HepG2 (cell line): ENCODE results near the gene TBC1D4. TPM values are rescaled to one million over a fixed set of nuclear protein-coding genes. Genes with fewer than 3 reads are reported as not detected.

ENCODE experiments used
- ARID5B ChIP-seq: IDR thresholded peaks from 2 replicates; pipeline ENCODE4 v1.4.0; 2020; ENCODE audit warnings: mild to moderate bottlenecking, missing genetic modification reagents
- CBX1 ChIP-seq: IDR thresholded peaks from one replicate; pipeline ENCODE4 v1.6.1; 2016; ENCODE audit warnings: antibody characterized with exemption, low read depth
- IKZF4 ChIP-seq: sonication (generic); formaldehyde crosslinking; IDR thresholded peaks from 2 replicates; pipeline ENCODE4 v1.5.1; 2020; ENCODE audit warnings: borderline replicate concordance, mild to moderate bottlenecking, low read depth, missing genetic modification reagents; ENCODE audit errors: not compliant biosample characterization
- MAF1 ChIP-seq: sonication (generic); formaldehyde crosslinking; IDR thresholded peaks from 2 replicates; pipeline ENCODE4 v1.5.0; 2020; ENCODE audit warnings: missing genetic modification reagents, borderline replicate concordance
- MED8 ChIP-seq: sonication (generic); formaldehyde crosslinking; IDR thresholded peaks from 2 replicates; pipeline ENCODE4 v1.8.1; 2023; ENCODE audit warnings: mild to moderate bottlenecking, missing genetic modification reagents; ENCODE audit not compliant: insufficient replicate concordance
- MEIS2 ChIP-seq: sonication (generic); formaldehyde crosslinking; IDR thresholded peaks from 2 replicates; pipeline ENCODE4 v1.9.0; 2021; ENCODE audit warnings: mild to moderate bottlenecking, missing genetic modification reagents
- MIER2 ChIP-seq: IDR thresholded peaks from 2 replicates; pipeline ENCODE4 v1.6.1; 2016; ENCODE audit warnings: missing biosample characterization, missing genetic modification reagents
- MIXL1 ChIP-seq: IDR thresholded peaks from 2 replicates; pipeline ENCODE4 v1.6.1; 2016
- MYNN ChIP-seq: sonication (generic); formaldehyde crosslinking; IDR thresholded peaks from 2 replicates; pipeline ENCODE4 v1.4.0; 2020; ENCODE audit warnings: mild to moderate bottlenecking, low read depth, missing genetic modification reagents
- NFIC ChIP-seq: IDR thresholded peaks from 2 replicates; pipeline ENCODE4 v1.6.1; 2012; ENCODE audit warnings: mild to moderate bottlenecking, low read length, inconsistent platforms
- NR2F2 ChIP-seq: IDR thresholded peaks from 2 replicates; pipeline ENCODE4 v1.6.1; 2012; ENCODE audit warnings: low read depth, inconsistent platforms, borderline replicate concordance
- NR3C1 ChIP-seq: sonication (generic); formaldehyde crosslinking; IDR thresholded peaks from 2 replicates; pipeline ENCODE4 v1.4.0; 2020; ENCODE audit warnings: missing genetic modification reagents
- RARA ChIP-seq: IDR thresholded peaks from 2 replicates; pipeline ENCODE4 v1.6.1; 2016; ENCODE audit warnings: missing genetic modification reagents, missing compliant biosample characterization
- SMYD3 ChIP-seq: sonication (generic); formaldehyde crosslinking; IDR thresholded peaks from 2 replicates; pipeline ENCODE4 v1.8.1; 2023; ENCODE audit warnings: mild to moderate bottlenecking, missing genetic modification reagents
- STAG1 ChIP-seq: sonication (generic); formaldehyde crosslinking; IDR thresholded peaks from 2 replicates; pipeline ENCODE4 v1.4.0; 2020; ENCODE audit warnings: missing genetic modification reagents
- YY1 ChIP-seq: IDR thresholded peaks from 2 replicates; pipeline ENCODE4 v1.6.1; 2011; ENCODE audit warnings: low read length, low read depth, moderate library complexity, mild to moderate bottlenecking; ENCODE audit not compliant: insufficient read depth, insufficient replicate concordance
- ZFY ChIP-seq: sonication (generic); formaldehyde crosslinking; IDR thresholded peaks from 2 replicates; pipeline ENCODE4 v1.4.0; 2020; ENCODE audit warnings: missing genetic modification reagents
- ZNF280D ChIP-seq: sonication (generic); formaldehyde crosslinking; IDR thresholded peaks from 2 replicates; pipeline ENCODE4 v1.5.1; 2020; ENCODE audit warnings: mild to moderate bottlenecking, missing genetic modification reagents
- ZNF3 ChIP-seq: IDR thresholded peaks from 2 replicates; pipeline ENCODE4 v1.7.0; 2017; ENCODE audit warnings: inconsistent platforms
- ZNF317 ChIP-seq: sonication (generic); formaldehyde crosslinking; IDR thresholded peaks from 2 replicates; pipeline ENCODE4 v1.5.0; 2020; ENCODE audit warnings: mild to moderate bottlenecking, missing genetic modification reagents
- ZNF558 ChIP-seq: sonication (generic); formaldehyde crosslinking; IDR thresholded peaks from 2 replicates; pipeline ENCODE4 v1.9.0; 2022; ENCODE audit warnings: mild to moderate bottlenecking, missing genetic modification reagents, borderline replicate concordance
- ZSCAN21 ChIP-seq: sonication (generic); formaldehyde crosslinking; IDR thresholded peaks from 2 replicates; pipeline ENCODE4 v1.8.0; 2022; ENCODE audit warnings: mild to moderate bottlenecking, missing genetic modification reagents, moderate library complexity, borderline replicate concordance
- ZSCAN22 ChIP-seq: sonication (generic); formaldehyde crosslinking; IDR thresholded peaks from 2 replicates; pipeline ENCODE4 v1.4.0; 2020; ENCODE audit warnings: mild to moderate bottlenecking, missing genetic modification reagents
- polyA plus RNA-seq, 8 experiments: library from polyadenylated mRNA; depleted of rRNA in 3 of 8; stranded (reverse) in 7 of 8; unstranded in 1 of 8; fragments of >200 nt; fragmentation: Illumina TruSeq in 4 of 8; extraction: Trizol in 4 of 8; gene quantifications; 2 replicates each; pipeline versions ENCODE4 v1.2.1 to v1.2.3, GENCODE V29; 2011 to 2016; ENCODE audit warnings: low read depth in 4 of 8, missing spikeins in 1 of 8, mixed read lengths in 1 of 8; ENCODE audit not compliant: insufficient read depth in 1 of 8
- total RNA-seq, 5 experiments: library from RNA; depleted of rRNA; stranded (reverse); fragments of >200 nt; fragmentation: Illumina TruSeq; extraction: Trizol; gene quantifications; 2 replicates each; pipeline ENCODE4 v1.2.3, GENCODE V29; 2016; ENCODE audit warnings: low read depth in 1 of 5

TBC1D4 gene
- total and polyA plus RNA-seq, 2 of the 13 experiments (the other 11 are each of a cell fraction or from before 2014, with no cell fraction given) = 35.9 to 64.4 TPM

GRCh38 chr13:75458696-75459422 lies 23.1 kb downstream of the TBC1D4 start (continued):
- TF ChIP-seq ZNF558 (CRISPR knock-in tag) (no peak), MIER2 (CRISPR knock-in tag) (peak; percentile 70), SMYD3 (CRISPR knock-in tag) (0 out of 2 replicates have a peak, but pooled peaks have one; percentile 52), ZNF317 (CRISPR knock-in tag) (peak; percentile 65), CBX1 (peak; percentile 45), YY1 (peak; percentile 55), ZNF3 (CRISPR knock-in tag) (no peak), MYNN (no peak), NR3C1 (CRISPR knock-in tag) (no peak), ARID5B (CRISPR knock-in tag) (peak; percentile 97), NR2F2 (peak; percentile 83; the same call in 1 of the 2 replicates), ZFY (CRISPR knock-in tag) (peak; percentile 41; the same call in 1 of the 2 replicates), MAF1 (CRISPR knock-in tag) (no peak), NFIC (peak; percentile 86; the same call in 1 of the 2 replicates), ZNF280D (CRISPR knock-in tag) (no peak), STAG1 (CRISPR knock-in tag) (peak; percentile 19; the same call in 1 of the 2 replicates), ZSCAN22 (CRISPR knock-in tag) (no peak), MED8 (CRISPR knock-in tag) (peak; percentile 81), RARA (CRISPR knock-in tag) (peak; percentile 89), ZSCAN21 (CRISPR knock-in tag) (peak; percentile 48; the same call in 1 of the 2 replicates), MEIS2 (peak; percentile 63; the same call in 1 of the 2 replicates), MIXL1 (CRISPR knock-in tag) (peak; percentile 99), IKZF4 (no peak)
